ENCODE data around the gene ATG9A.

Gene ATG9A

GRCh38 chr2:219179601-219180465 lies 49.6 kb downstream of the ATG9A start:
- no peak for ATAC-seq
- no peak for TF ChIP-seq TCF4 (CRISPR knock-in tag; IDR thresholded peaks at IDR 0.05; ENCODE audit: borderline replicate concordance)
- no peak for TF ChIP-seq BACH2 (CRISPR knock-in tag; IDR thresholded peaks at IDR 0.05; ENCODE audit: borderline replicate concordance)
- TF ChIP-seq ISL1 (CRISPR knock-in tag; IDR thresholded peaks at IDR 0.05), result no peak
- no peak for TF ChIP-seq OSR1 (CRISPR knock-in tag; IDR thresholded peaks at IDR 0.05)
- TF ChIP-seq ESRRG (CRISPR knock-in tag; IDR thresholded peaks at IDR 0.05), result no peak
- no peak for TF ChIP-seq RARB (CRISPR knock-in tag; IDR thresholded peaks at IDR 0.05)
- TF ChIP-seq PPARA (CRISPR knock-in tag; IDR thresholded peaks at IDR 0.05; ENCODE audit: borderline replicate concordance), result no peak
- TF ChIP-seq CSDC2 (CRISPR knock-in tag; IDR thresholded peaks at IDR 0.05), result no peak
- TF ChIP-seq ZFP3 (CRISPR knock-in tag; IDR thresholded peaks at IDR 0.05), result no peak
- no peak for TF ChIP-seq TOX (CRISPR knock-in tag; IDR thresholded peaks at IDR 0.05; ENCODE audit: borderline replicate concordance)
- TF ChIP-seq ZC3H10 (CRISPR knock-in tag; IDR thresholded peaks at IDR 0.05), result no peak
- TF ChIP-seq GLIS3 (CRISPR knock-in tag; IDR thresholded peaks at IDR 0.05), result no peak
- no peak for TF ChIP-seq ARNTL (CRISPR knock-in tag; IDR thresholded peaks at IDR 0.05; ENCODE audit: borderline replicate concordance, low read depth)
- TF ChIP-seq ZNF70 (CRISPR knock-in tag; IDR thresholded peaks at IDR 0.05), result no peak
- TF ChIP-seq ZNF8 (CRISPR knock-in tag; IDR thresholded peaks at IDR 0.05), result no peak

- peak; percentile 1; the same call in 2 of the 3 replicates for ATAC-seq
- no peak for TF ChIP-seq SNAI2 (CRISPR knock-in tag; IDR thresholded peaks at IDR 0.05)
- TF ChIP-seq ESRRG (CRISPR knock-in tag; IDR thresholded peaks at IDR 0.05), result no peak
- no peak for TF ChIP-seq BACH2 (CRISPR knock-in tag; IDR thresholded peaks at IDR 0.05; ENCODE audit: borderline replicate concordance)
- TF ChIP-seq PPARA (CRISPR knock-in tag; IDR thresholded peaks at IDR 0.05; ENCODE audit: borderline replicate concordance), result no peak
- no peak for TF ChIP-seq CSRNP3 (CRISPR knock-in tag; IDR thresholded peaks at IDR 0.05)
- no peak for TF ChIP-seq OSR1 (CRISPR knock-in tag; IDR thresholded peaks at IDR 0.05)
- no peak for TF ChIP-seq ZC3H10 (CRISPR knock-in tag; IDR thresholded peaks at IDR 0.05)
- TF ChIP-seq ZFP30 (CRISPR knock-in tag; IDR thresholded peaks at IDR 0.05), result no peak
- no peak for TF ChIP-seq TCF4 (CRISPR knock-in tag; IDR thresholded peaks at IDR 0.05; ENCODE audit: borderline replicate concordance)
- no peak for TF ChIP-seq ISL1 (CRISPR knock-in tag; IDR thresholded peaks at IDR 0.05)
- TF ChIP-seq GLIS3 (CRISPR knock-in tag; IDR thresholded peaks at IDR 0.05), result no peak
- no peak for TF ChIP-seq POU6F1 (CRISPR knock-in tag; IDR thresholded peaks at IDR 0.05; ENCODE audit: borderline replicate concordance, low read depth)
- no peak for TF ChIP-seq ARNTL (CRISPR knock-in tag; IDR thresholded peaks at IDR 0.05; ENCODE audit: borderline replicate concordance, low read depth)
- no peak for TF ChIP-seq CSDC2 (CRISPR knock-in tag; IDR thresholded peaks at IDR 0.05)
Observed at GRCh38 chr2:219178377-219179175, 50.9 kb downstream of the ATG9A start.

- no peak for TF ChIP-seq ZFP3 (CRISPR knock-in tag; IDR thresholded peaks at IDR 0.05)
- TF ChIP-seq PATZ1 (CRISPR knock-in tag; IDR thresholded peaks at IDR 0.05; ENCODE audit: borderline replicate concordance), result no peak
- no peak for TF ChIP-seq GLIS3 (CRISPR knock-in tag; IDR thresholded peaks at IDR 0.05)
- TF ChIP-seq ZC3H10 (CRISPR knock-in tag; IDR thresholded peaks at IDR 0.05), result no peak
- TF ChIP-seq PPARA (CRISPR knock-in tag; IDR thresholded peaks at IDR 0.05; ENCODE audit: borderline replicate concordance), result no peak
- TF ChIP-seq CSRNP3 (CRISPR knock-in tag; IDR thresholded peaks at IDR 0.05), result no peak
- no peak for TF ChIP-seq OSR1 (CRISPR knock-in tag; IDR thresholded peaks at IDR 0.05)
- TF ChIP-seq POU6F1 (CRISPR knock-in tag; IDR thresholded peaks at IDR 0.05; ENCODE audit: borderline replicate concordance, low read depth), result no peak
- no peak for TF ChIP-seq CSDC2 (CRISPR knock-in tag; IDR thresholded peaks at IDR 0.05)
- no peak for TF ChIP-seq ZFP30 (CRISPR knock-in tag; IDR thresholded peaks at IDR 0.05)
- TF ChIP-seq ARNTL (CRISPR knock-in tag; IDR thresholded peaks at IDR 0.05; ENCODE audit: borderline replicate concordance, low read depth), result no peak
- no peak for TF ChIP-seq SNAI2 (CRISPR knock-in tag; IDR thresholded peaks at IDR 0.05)
- TF ChIP-seq CREB5 (CRISPR knock-in tag; IDR thresholded peaks at IDR 0.05; ENCODE audit: low read depth), result no peak
- no peak for TF ChIP-seq TOX (CRISPR knock-in tag; IDR thresholded peaks at IDR 0.05; ENCODE audit: borderline replicate concordance)
- no peak for TF ChIP-seq BACH2 (CRISPR knock-in tag; IDR thresholded peaks at IDR 0.05; ENCODE audit: borderline replicate concordance)
- TF ChIP-seq RARB (CRISPR knock-in tag; IDR thresholded peaks at IDR 0.05), result no peak
- no peak for TF ChIP-seq ZNF8 (CRISPR knock-in tag; IDR thresholded peaks at IDR 0.05)
- ATAC-seq, result peak; percentile 76
Observed at GRCh38 chr2:219177552-219178376, 51.7 kb downstream of the ATG9A start, which contains the start of gene RETREG2. RETREG2 (plus strand) TSS chr2:219178275; CDS start chr2:219178353, 78 bp downstream.
